Sigmoid colon (tissue), 7 donors: Measurements from ENCODE around the gene RTCA. TPM values are rescaled to one million over a fixed set of nuclear protein-coding genes. Genes with fewer than 3 reads are reported as not detected.
A peak's percentile ranks its signal among the peaks of the same experiment; 100 is the strongest.
"Not testable (repeated sequence)": the region's sequence is repeated elsewhere in the genome, so short reads cannot be mapped to it uniquely, and the experiment has no call there.

Experiments
- DNase-seq: peaks from one replicate; pipeline ENCODE4 v3.0.0-alpha.2; 2019
- H3K27ac ChIP-seq, 4 donors: fragments of 200-600 bp; sonication (generic); one replicate each; pipeline ENCODE4 v1.5.1; 2016 to 2019; ENCODE audit warnings: mild to moderate bottlenecking in 1 of 4
- H3K27me3 ChIP-seq, 3 donors: fragments of 200-600 bp; sonication (generic); one replicate each; pipeline ENCODE4 v1.5.1; 2019; ENCODE audit warnings: mild to moderate bottlenecking in 1 of 3
- H3K36me3 ChIP-seq, 4 donors: fragments of 200-600 bp; sonication (generic); one replicate each; pipeline ENCODE4 v1.5.1; 2016 to 2019
- H3K4me1 ChIP-seq, 4 donors: fragments of 200-600 bp; sonication (generic); one replicate each; pipeline ENCODE4 v1.5.1; 2017 to 2019
- H3K4me3 ChIP-seq, 4 donors: fragments of 200-600 bp; sonication (generic); one replicate each; pipeline ENCODE4 v1.5.1; 2017 to 2019; ENCODE audit warnings: mild to moderate bottlenecking in 2 of 4, moderate library complexity in 1 of 4
- H3K9me3 ChIP-seq, 4 donors: fragments of 200-600 bp in 3 of 4; sonication (generic) in 3 of 4; one replicate each; pipeline versions ENCODE4 v1.5.1 to v1.6.1; 2013 to 2019
- EP300 ChIP-seq, 4 donors: sonication (generic); formaldehyde crosslinking; IDR thresholded peaks; one replicate each; pipeline ENCODE4 v1.6.1; 2017; ENCODE audit warnings: antibody characterized with exemption in 4 of 4
- POLR2A ChIP-seq, 2 donors: fragments of 450-650 bp; IDR thresholded peaks; one replicate each; pipeline ENCODE4 v1.6.1; 2016; ENCODE audit warnings: antibody characterized with exemption in 2 of 2, mild to moderate bottlenecking in 2 of 2, moderate library complexity in 2 of 2
- POLR2AphosphoS5 ChIP-seq, 4 donors: sonication (generic); formaldehyde crosslinking; IDR thresholded peaks; one replicate each; pipeline ENCODE4 v1.6.1; 2017; ENCODE audit warnings: antibody characterized with exemption in 4 of 4
- WGBS, 2 donors: extraction: QIAGEN DNeasy Blood & Tissue Kit; methylation state at CpG; one replicate each; pipeline ENCODE4 v1.1.7; 2013; 5-methylcytosine and 5-hydroxymethylcytosine counted together
- intact Hi-C: fragments of 100-400 bp; cut with DNase I; formaldehyde crosslinking; loops from one replicate; pipeline ENCODE4 v1.15.1; 2023
- polyA plus RNA-seq, 3 donors: library from polyadenylated mRNA; stranded (reverse); fragments of 200-250 nt; gene quantifications; one replicate each; pipeline ENCODE4 v1.2.3, GENCODE V29; 2013
- total RNA-seq, 4 donors: library from RNA; depleted of rRNA; stranded (reverse); fragments of >200 nt; gene quantifications; one replicate each; pipeline ENCODE4 v1.1.0, GENCODE V29; 2016
- TF ChIP-seq, protein P1 (sequence below), 4 experiments: fragments of 450-650 bp in 3 of 4; fragments of 200-600 bp in 1 of 4; IDR thresholded peaks; one replicate each; pipeline ENCODE4 v1.5.1; 2016 to 2019; ENCODE audit warnings: antibody characterized with exemption in 4 of 4, mild to moderate bottlenecking in 3 of 4, moderate library complexity in 2 of 4
- donor health status: healthy with polysubstance abuse.
- donor health status: Bipolar disorder and iron deficiency.
- donor health status: healthy.

The RTCA gene
- total and polyA plus RNA-seq, 7 donors: 16.3 to 43.7 (median 24.3) TPM

DNA sequence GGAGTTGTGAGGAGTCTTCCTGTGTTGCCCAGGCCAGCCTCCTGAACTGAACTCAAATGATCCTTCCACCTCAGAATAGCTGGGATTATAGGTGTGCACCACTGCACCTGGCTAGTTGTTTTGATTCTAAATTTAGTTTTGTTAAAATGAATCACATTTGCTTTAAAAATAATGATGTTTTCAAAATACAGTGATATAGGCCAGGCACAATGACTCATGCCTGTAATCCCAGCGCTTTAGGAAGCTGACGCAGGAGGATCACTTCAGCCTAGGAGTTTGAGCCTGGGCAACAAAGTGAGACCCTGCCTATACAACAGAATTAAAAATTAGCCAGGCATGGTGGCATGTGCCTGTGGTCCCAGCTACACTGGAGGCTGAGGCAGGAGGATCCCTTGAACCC is 24.3 kb downstream of the RTCA start:
- H3K4me3 ChIP-seq: no peak overlapping the region
- H3K27me3 ChIP-seq: no peaks in the 10 kb centered on the region
- H3K4me1 ChIP-seq: no peaks in the 10 kb centered on the region
- no peaks in the 10 kb centered on the region for H3K9me3 ChIP-seq
- DNase-seq: no peak
- intact Hi-C loops: no loop called here
- H3K27ac ChIP-seq: peak overlapping the region in 1 of 4 donors; percentile 1
- WGBS, 2 donors: 95 to 96% methylated on average over 2 of the region's 2 CpGs
- TF ChIP-seq, protein P1, sequence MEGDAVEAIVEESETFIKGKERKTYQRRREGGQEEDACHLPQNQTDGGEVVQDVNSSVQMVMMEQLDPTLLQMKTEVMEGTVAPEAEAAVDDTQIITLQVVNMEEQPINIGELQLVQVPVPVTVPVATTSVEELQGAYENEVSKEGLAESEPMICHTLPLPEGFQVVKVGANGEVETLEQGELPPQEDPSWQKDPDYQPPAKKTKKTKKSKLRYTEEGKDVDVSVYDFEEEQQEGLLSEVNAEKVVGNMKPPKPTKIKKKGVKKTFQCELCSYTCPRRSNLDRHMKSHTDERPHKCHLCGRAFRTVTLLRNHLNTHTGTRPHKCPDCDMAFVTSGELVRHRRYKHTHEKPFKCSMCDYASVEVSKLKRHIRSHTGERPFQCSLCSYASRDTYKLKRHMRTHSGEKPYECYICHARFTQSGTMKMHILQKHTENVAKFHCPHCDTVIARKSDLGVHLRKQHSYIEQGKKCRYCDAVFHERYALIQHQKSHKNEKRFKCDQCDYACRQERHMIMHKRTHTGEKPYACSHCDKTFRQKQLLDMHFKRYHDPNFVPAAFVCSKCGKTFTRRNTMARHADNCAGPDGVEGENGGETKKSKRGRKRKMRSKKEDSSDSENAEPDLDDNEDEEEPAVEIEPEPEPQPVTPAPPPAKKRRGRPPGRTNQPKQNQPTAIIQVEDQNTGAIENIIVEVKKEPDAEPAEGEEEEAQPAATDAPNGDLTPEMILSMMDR (IDR thresholded peaks at IDR 0.05): no peak
- TF ChIP-seq EP300 (IDR thresholded peaks at IDR 0.05) (no peak), POLR2A (IDR thresholded peaks at IDR 0.05) (no peak), POLR2AphosphoS5 (IDR thresholded peaks at IDR 0.05) (no peak)
- peaks cover 0 to 80% (median 32%) of the 10 kb centered on the region in 4 donors for H3K36me3 ChIP-seq

DNA sequence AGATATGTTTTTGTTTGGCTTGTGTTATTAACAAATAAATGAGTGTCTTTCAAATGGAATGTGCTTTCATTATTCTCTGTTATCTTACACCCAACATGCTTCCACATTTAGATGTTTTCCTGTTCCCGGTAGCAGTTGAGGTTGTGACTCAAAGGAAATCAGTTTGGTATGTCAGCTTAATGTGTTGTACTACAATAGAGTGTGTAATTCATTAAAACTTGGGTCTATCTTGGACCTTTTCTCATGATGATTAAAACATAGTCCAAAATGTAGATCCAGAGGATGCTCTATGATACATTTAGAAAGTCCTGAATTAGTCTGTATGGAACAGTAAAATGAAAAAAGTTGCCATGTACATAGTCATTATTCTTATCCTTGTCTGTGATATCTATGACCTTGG is 26.7 kb downstream of the RTCA start:
- Histone ChIP-seq H3K9me3 (no peaks in the 10 kb centered on the region), H3K27me3 (no peaks in the 10 kb centered on the region), H3K4me3 (no peak overlapping the region), H3K36me3 (peaks cover 0 to 57% (median 21%) of the 10 kb centered on the region in 4 donors), H3K27ac (no peak overlapping the region), H3K4me1 (no peaks in the 10 kb centered on the region)
- intact Hi-C loops: no loop called here
- no peak for DNase-seq
- TF ChIP-seq POLR2AphosphoS5 (IDR thresholded peaks at IDR 0.05) (peak in 1 of 4 donors; percentile 17), EP300 (IDR thresholded peaks at IDR 0.05) (no peak), POLR2A (IDR thresholded peaks at IDR 0.05) (no peak)
- 56 to 85% methylated on average over 1 of the region's 1 CpG for WGBS, 2 donors

DNA sequence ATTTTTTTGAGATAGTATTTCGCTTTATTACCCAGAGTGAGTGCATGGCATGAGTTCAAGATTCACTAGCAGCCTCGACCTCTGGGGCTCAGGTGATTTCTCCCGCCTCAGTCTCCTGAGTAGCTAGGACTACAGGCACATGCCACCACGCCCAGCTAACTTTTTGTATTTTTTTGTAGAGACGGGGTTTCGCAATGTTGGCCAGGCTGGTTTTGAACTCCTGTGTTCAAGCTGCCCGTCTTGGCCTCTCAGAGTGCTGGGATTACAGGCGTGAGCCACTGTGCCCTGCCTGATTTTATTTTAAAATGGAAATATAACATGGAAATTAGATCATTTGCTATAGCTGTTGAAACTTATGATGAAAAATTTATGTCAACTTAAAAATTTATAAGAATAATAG is 30.1 kb downstream of the RTCA start:
- WGBS, 2 donors: 87 to 96% methylated on average over 8 of the region's 8 CpGs
- intact Hi-C loops: no loop called here
- no peak for DNase-seq

DNA sequence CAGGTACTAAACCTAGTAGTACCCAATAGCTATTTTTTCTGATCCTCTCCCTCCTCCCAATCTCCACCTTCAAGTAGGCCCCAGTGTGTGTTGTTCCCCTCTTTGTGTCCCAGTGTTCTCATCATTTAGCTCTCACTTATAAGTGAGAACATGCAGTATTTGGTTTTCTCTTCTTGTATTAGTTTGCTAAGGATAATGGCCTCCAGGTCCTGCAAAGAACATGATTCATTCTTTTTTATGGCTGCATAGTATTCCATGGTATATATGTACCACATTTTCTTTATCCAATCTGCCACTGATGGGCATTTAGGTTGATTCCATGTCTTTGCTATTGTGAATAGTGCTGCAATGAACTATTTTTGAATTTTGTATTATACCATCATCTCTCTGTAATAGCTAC is 31.0 kb downstream of the RTCA start:
- H3K27ac ChIP-seq, H3K27me3 ChIP-seq, H3K4me3 ChIP-seq, DNase-seq, intact Hi-C loops, H3K9me3 ChIP-seq: not testable (repeated sequence)
- H3K4me1 ChIP-seq: peaks cover 0 to 16% (median 4%) of the 10 kb centered on the region in 4 donors
- peaks cover 0 to 15% (median 4%) of the 10 kb centered on the region in 4 donors for H3K36me3 ChIP-seq

More for the DNA sequence above, 30.1 kb downstream of the RTCA start:
- H3K27ac ChIP-seq: no peak overlapping the region
- peaks cover 0 to 10% (median 4%) of the 10 kb centered on the region in 4 donors for H3K4me1 ChIP-seq
- H3K27me3 ChIP-seq: no peaks in the 10 kb centered on the region
- no peaks in the 10 kb centered on the region for H3K9me3 ChIP-seq
- TF ChIP-seq, protein P1 (IDR thresholded peaks at IDR 0.05): no peak
- TF ChIP-seq POLR2A (IDR thresholded peaks at IDR 0.05): no peak
- TF ChIP-seq EP300 (IDR thresholded peaks at IDR 0.05): no peak
- no peak for TF ChIP-seq POLR2AphosphoS5 (IDR thresholded peaks at IDR 0.05)
- H3K4me3 ChIP-seq: no peak overlapping the region
- H3K36me3 ChIP-seq: peaks cover 0 to 24% (median 6%) of the 10 kb centered on the region in 4 donors

DNA sequence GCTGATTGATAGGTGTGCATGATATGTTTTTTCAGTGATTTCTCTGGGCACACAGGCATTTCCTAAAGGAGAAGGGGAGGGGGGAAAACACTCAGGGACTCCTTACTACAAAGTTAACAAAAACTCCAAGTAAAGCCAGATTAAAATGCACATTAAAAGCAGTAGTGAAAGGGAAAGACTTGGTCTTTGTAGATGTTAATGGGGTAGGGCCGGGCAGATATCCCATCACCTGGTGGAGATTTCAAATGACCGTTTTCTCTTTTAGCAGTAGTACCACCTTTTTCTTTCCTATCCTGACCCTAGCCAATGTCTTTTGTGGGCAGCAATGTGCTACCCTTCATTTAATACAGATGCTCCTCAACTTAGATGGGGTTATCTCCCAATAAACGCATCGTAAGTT is 32.5 kb downstream of the RTCA start:
- H3K27me3 ChIP-seq: no peaks in the 10 kb centered on the region
- H3K36me3 ChIP-seq: no peaks in the 10 kb centered on the region
- no peak overlapping the region for H3K27ac ChIP-seq
- no peak overlapping the region for H3K4me3 ChIP-seq
- TF ChIP-seq, protein P1 (IDR thresholded peaks at IDR 0.05): no peak
- no peak for TF ChIP-seq POLR2A (IDR thresholded peaks at IDR 0.05)
- no peak for TF ChIP-seq POLR2AphosphoS5 (IDR thresholded peaks at IDR 0.05)
- TF ChIP-seq EP300 (IDR thresholded peaks at IDR 0.05): no peak
- WGBS, 2 donors: 92 to 93% methylated on average over 4 of the region's 4 CpGs
- peaks cover 0 to 16% (median 4%) of the 10 kb centered on the region in 4 donors for H3K4me1 ChIP-seq
- intact Hi-C loops: no loop called here
- H3K9me3 ChIP-seq: no peaks in the 10 kb centered on the region
- DNase-seq: no peak
